B cell (primary cell): ENCODE data around the gene IQCC. TPM values are rescaled to one million over a fixed set of nuclear protein-coding genes. Genes with fewer than 3 reads are reported as not detected.

Source experiments
- ATAC-seq: fragments of 200-7000 bp; cut with Tn5 transposase; one replicate; pipeline ENCODE4 v1.10.0; 2021; ENCODE audit warnings: low read depth, mild to moderate bottlenecking, moderate number of reproducible peaks, moderate library complexity
- CTCF ChIA-PET: fragments of 350-600 bp; sonication (Branson Sonifier 250); formaldehyde crosslinking; loops from one replicate; lab custom pipeline; 2021; ENCODE audit warnings: antibody characterized with exemption, inconsistent platforms; lab: Charles Lee
- POLR2A ChIA-PET: fragments of 350-600 bp; sonication (Branson Sonifier 250); formaldehyde crosslinking; loops from one replicate; lab custom pipeline; 2021; ENCODE audit warnings: antibody characterized with exemption; lab: Charles Lee
- DNase-seq: peaks from one replicate; pipeline ENCODE4 v3.0.0; 2013
- H2AFZ ChIP-seq: 2 replicates; pipeline ENCODE4 v1.6.1; 2012; ENCODE audit warnings: mild to moderate bottlenecking, low read depth, low read length; ENCODE audit not compliant: insufficient read depth, poor library complexity, severe bottlenecking
- H3K27ac ChIP-seq, 2 donors: 1 replicate in 1 of 2; 2 replicates in 1 of 2; pipeline ENCODE4 v1.5.1; 2012 to 2013; ENCODE audit warnings: low read length in 2 of 2, mild to moderate bottlenecking in 2 of 2, moderate library complexity in 1 of 2
- H3K27me3 ChIP-seq, 4 experiments: fragments of 200-600 bp in 1 of 4; sonication (generic) in 1 of 4; replicated peaks in 1 of 4; 1 replicate in 2 of 4; 2 replicates in 2 of 4; pipeline versions ENCODE4 v1.6.1 to v1.7.0; 2013 to 2016; ENCODE audit warnings: low read length in 3 of 4, mild to moderate bottlenecking in 2 of 4, mixed read lengths in 1 of 4, moderate library complexity in 1 of 4; ENCODE audit not compliant: insufficient read depth in 4 of 4, control insufficient read depth in 3 of 4; ENCODE audit errors: control extremely low read depth in 1 of 4
- H3K36me3 ChIP-seq, 2 experiments: replicated peaks in 1 of 2; 1 replicate in 1 of 2; 2 replicates in 1 of 2; pipeline versions ENCODE4 v1.6.1 to v1.7.1; 2013; ENCODE audit warnings: low read length in 1 of 2; ENCODE audit not compliant: insufficient read depth in 2 of 2, control insufficient read depth in 1 of 2; ENCODE audit errors: control extremely low read depth in 1 of 2, extremely low read depth in 1 of 2
- H3K4me1 ChIP-seq, 2 donors: fragments of 200-600 bp in 1 of 2; sonication (generic) in 1 of 2; 1 replicate in 1 of 2; 2 replicates in 1 of 2; pipeline versions ENCODE4 v1.5.1 to v1.6.1; 2013 to 2017; ENCODE audit warnings: low read length in 2 of 2; ENCODE audit not compliant: control insufficient read depth in 2 of 2, insufficient read depth in 2 of 2
- H3K4me2 ChIP-seq: replicated peaks from 2 replicates; pipeline ENCODE3; 2012; ENCODE audit warnings: mild to moderate bottlenecking, low read depth, low read length; ENCODE audit not compliant: poor library complexity, severe bottlenecking
- H3K4me3 ChIP-seq, 5 experiments: fragments of 200-600 bp in 1 of 5; sonication (generic) in 1 of 5; 1 replicate in 3 of 5; 2 replicates in 2 of 5; pipeline versions ENCODE4 v1.5.1 to v1.7.0; 2011 to 2016; ENCODE audit warnings: low read length in 4 of 5, mild to moderate bottlenecking in 4 of 5, low read depth in 2 of 5, control low read depth in 1 of 5, moderate library complexity in 1 of 5; ENCODE audit not compliant: insufficient read depth in 1 of 5; ENCODE audit errors: control extremely low read depth in 1 of 5, extremely low read depth in 1 of 5
- H3K79me2 ChIP-seq: fragments of 200-600 bp; sonication (generic); one replicate; pipeline ENCODE4 v1.6.0; 2016; ENCODE audit warnings: low read length; ENCODE audit not compliant: control insufficient read depth, insufficient read depth
- H3K9ac ChIP-seq: fragments of 200-600 bp; sonication (generic); 2 replicates; pipeline ENCODE4 v1.6.1; 2017; ENCODE audit warnings: mild to moderate bottlenecking, low read length, moderate library complexity
- H3K9me3 ChIP-seq, 3 donors: one replicate each; pipeline versions ENCODE4 v1.6.1 to v1.7.1; 2013; ENCODE audit warnings: low read length in 2 of 3; ENCODE audit not compliant: control insufficient read depth in 2 of 3, insufficient read depth in 1 of 3; ENCODE audit errors: control extremely low read depth in 1 of 3
- H4K20me1 ChIP-seq: 2 replicates; pipeline ENCODE4 v1.6.0; 2012; ENCODE audit warnings: mild to moderate bottlenecking, low read length; ENCODE audit not compliant: insufficient read depth, control insufficient read depth, poor library complexity, severe bottlenecking
- H3K27ac Mint-ChIP-seq: one replicate; pipeline ENCODE4 v1.8.0; 2021; ENCODE audit warnings: mixed read lengths
- H3K27me3 Mint-ChIP-seq: one replicate; pipeline ENCODE4 v1.8.0; 2021; ENCODE audit warnings: mixed read lengths
- H3K4me1 Mint-ChIP-seq: one replicate; pipeline ENCODE4 v1.8.0; 2021; ENCODE audit warnings: mixed read lengths
- H3K4me3 Mint-ChIP-seq: one replicate; pipeline ENCODE4 v1.8.0; 2021; ENCODE audit warnings: mixed read lengths
- H3K9me3 Mint-ChIP-seq: one replicate; pipeline ENCODE4 v1.8.0; 2022; ENCODE audit warnings: mixed read lengths; ENCODE audit not compliant: insufficient read depth
- CTCF ChIP-seq: fragments of 200-600 bp; IDR thresholded peaks from one replicate; pipeline ENCODE4 v1.8.0; 2022; ENCODE audit warnings: antibody characterized with exemption, mild to moderate bottlenecking
- EZH2 ChIP-seq: IDR thresholded peaks from 2 replicates; pipeline ENCODE4 v1.6.1; 2012; ENCODE audit warnings: borderline replicate concordance, low read depth, mild to moderate bottlenecking, moderate library complexity, low read length; ENCODE audit not compliant: insufficient read depth, poor library complexity, severe bottlenecking
- WGBS: methylation state at CpG from one replicate; pipeline ENCODE4 v1.1.5; 2013; ENCODE audit warnings: missing lambda C conversion rate; ENCODE audit not compliant: insufficient coverage; 5-methylcytosine and 5-hydroxymethylcytosine counted together
- intact Hi-C: fragments of 100-400 bp; cut with micrococcal nuclease; formaldehyde crosslinking; loops from one replicate; pipeline ENCODE4 v1.10.0; 2022
- polyA plus RNA-seq: library from polyadenylated mRNA; depleted of rRNA; stranded (reverse); fragments of >200 nt; gene quantifications from 2 replicates; pipeline ENCODE4 v1.2.3, GENCODE V29; 2012
- total RNA-seq, 2 donors: library from RNA; stranded (reverse); fragments of 120-200 nt in 1 of 2; gene quantifications; 1 replicate in 1 of 2; 2 replicates in 1 of 2; pipeline versions ENCODE4 v1.2.3 to v1.2.4, GENCODE V29; 2013 to 2022

Gene IQCC
- total and polyA plus RNA-seq, 2 donors (not counting 1 experiment from before 2014, with no cell fraction given) = 2.0 to 2.1 TPM

- no peaks in the 10 kb centered on the region for H3K9me3 ChIP-seq
- Mint-ChIP-seq H3K9me3 (no peaks in the 10 kb centered on the region), H3K27ac (peak within 1 kb of the TSS; percentile 98), H3K27me3 (no peaks in the 10 kb centered on the region), H3K4me1 (peaks cover 43% of the 10 kb centered on the region), H3K4me3 (peak within 1 kb of the TSS; percentile 97)
- no peak for TF ChIP-seq CTCF
- no peak for TF ChIP-seq EZH2
- H3K27ac ChIP-seq = peak within 1 kb of the TSS; percentile 72 to 94
- peak within 1 kb of the TSS; percentile 61 to 99 (median 93) for H3K4me3 ChIP-seq
- WGBS = under 1% methylated on average over 38 of the region's 46 CpGs
- ATAC-seq (peak; percentile 86), DNase-seq (peak; percentile 94)
- POLR2A ChIA-PET = interaction anchor here (0.6 to 2.0 kb wide), 10 partner anchors 11 to 768 kb away, joined by 3 to 9 read pairs (median 4); partner anchors contain the start of genes IQCC and MARCKSL1
- H4K20me1 ChIP-seq = peaks cover 8% of the 10 kb centered on the region
- CTCF ChIA-PET = interaction anchor here (1.0 to 3.6 kb wide), 4 partner anchors 18 to 95 kb away, joined by 3 to 15 read pairs (median 8); partner anchors contain the start of genes CCDC28B and HDAC1
- no peaks in the 10 kb centered on the region for H3K27me3 ChIP-seq
- peak within 1 kb of the TSS; percentile 80 for H2AFZ ChIP-seq
- peaks cover 28 to 30% of the 10 kb centered on the region in 2 donors for H3K4me1 ChIP-seq
- H3K9ac ChIP-seq = peak within 1 kb of the TSS; percentile 97
- peaks cover 47% of the 10 kb centered on the region for H3K79me2 ChIP-seq
- H3K4me2 ChIP-seq = peak within 1 kb of the TSS; percentile 87
- peaks cover 3 to 35% of the 10 kb centered on the region in 2 experiments for H3K36me3 ChIP-seq
- intact Hi-C loops = loop anchor here (1.0 kb wide), 8 partner anchors 18 to 172 kb away; partner anchors contain the start of genes BSDC1, HDAC1, MARCKSL1 and TXLNA
These were observed 16.7 kb downstream of the IQCC start, which contains the start of the genes EIF3I and TMEM234 for GRCh38 chr1:32221980-32222755. TSS of gene EIF3I (plus strand) at chr1:32222407. CDS start at chr1:32222442, 35 bp downstream. TSS of gene TMEM234 (minus strand) at chr1:32222353. CDS start at chr1:32222322, 31 bp downstream.
